Cerebellar cortex (tissue), 1 donor: ENCODE results near the gene SLC25A42.
"Not testable (repeated sequence)": the region's sequence is repeated elsewhere in the genome, so short reads cannot be mapped to it uniquely, and the experiment has no call there.

Experiments
- DNase-seq: peaks from one replicate; pipeline ENCODE4 v3.0.0-alpha.2; 2015; ENCODE audit warnings: low spot score

The SLC25A42 gene

DNA sequence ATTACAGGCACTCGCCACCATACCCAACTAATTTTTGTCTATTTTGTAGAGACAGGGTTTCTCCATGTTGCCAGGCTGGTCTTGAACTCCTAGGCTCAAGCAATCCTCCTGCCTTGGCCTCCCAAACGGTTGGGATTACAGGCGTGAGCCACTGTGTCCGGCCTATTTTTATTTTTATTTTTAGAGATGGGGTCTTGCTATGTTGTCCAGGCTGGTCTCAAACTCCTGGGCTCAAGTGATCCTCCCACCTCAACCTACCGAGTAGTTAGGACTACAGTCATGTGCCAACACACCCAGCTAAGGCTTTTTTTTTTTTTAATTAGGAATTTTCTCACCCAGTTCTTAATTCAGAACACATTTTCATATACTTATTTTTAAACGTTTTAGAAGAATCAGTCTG is 71.9 kb downstream of the SLC25A42 start:
- not testable (repeated sequence) for DNase-seq

DNA sequence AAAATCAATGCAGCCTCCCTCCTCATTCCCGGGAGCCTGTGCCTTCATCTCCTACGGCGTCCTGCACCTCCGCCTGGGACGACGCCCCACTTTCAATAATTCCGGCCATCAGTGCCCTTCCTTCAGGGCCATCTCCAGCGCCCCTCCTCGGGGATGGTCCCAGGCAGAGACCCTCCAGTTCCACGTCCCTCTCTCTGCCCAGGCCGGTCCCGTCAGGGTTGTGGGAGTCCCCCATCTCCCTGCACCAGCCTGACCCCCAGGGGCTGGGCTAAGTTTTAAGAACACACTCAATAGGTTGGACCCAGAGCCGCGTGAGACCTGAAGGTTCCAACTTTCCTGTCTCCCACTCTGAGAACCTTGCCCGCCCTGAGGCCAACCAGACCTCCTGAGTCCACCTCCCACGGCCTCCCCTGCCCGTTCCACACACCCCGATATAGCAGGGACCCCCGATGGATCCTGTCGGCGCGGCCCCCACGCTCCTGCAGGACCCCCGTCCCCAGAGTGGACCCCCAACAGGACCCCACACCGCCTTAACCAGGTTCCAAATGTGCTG is 73.8 kb downstream of the SLC25A42 start:
- DNase-seq = no peak

DNA sequence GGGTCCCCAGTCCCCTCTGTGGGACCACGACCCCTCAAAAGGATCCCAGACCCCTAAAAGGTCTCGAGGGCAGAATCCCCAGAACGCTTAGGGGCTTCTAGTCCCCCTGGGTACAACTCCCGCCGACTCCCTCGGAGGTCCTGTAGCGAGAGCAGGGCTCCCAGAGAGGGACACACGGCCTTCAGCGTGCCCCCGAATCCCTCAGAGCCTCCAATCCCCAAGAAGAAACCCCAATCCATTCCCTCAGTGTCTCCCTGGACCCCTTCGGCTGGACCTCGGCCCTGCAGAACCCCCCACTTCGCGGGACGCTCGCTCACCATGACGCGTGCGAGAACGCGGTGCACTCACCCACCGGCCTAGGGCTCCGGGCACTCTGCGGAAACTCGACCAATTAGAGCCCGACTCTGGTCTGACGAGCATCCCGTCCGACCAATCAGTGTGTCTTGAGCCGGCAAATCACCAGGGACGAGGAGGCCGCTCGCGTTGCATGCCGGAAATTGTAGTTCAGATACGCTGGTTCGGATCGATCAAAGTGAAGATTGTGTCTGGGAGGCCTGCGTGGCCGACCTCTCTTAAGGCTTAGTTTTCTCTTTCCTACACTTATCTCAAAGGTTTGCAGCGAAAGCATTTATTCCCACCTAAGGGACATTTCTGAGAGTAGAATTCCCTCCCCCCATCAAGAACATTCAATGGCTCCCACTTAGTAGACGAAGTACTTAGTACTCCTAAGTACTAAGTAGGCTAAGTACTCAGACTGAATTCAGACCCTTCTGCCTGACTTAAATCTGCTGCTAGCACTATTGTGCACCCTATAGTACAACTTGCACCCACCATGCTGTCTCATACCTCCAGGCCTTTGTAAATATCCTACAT is 74.6 kb downstream of the SLC25A42 start, which contains the start of gene TMEM161A:
Gene TMEM161A (minus strand): TSS at position 370 of the 873 bp plus-strand sequence. CDS start 50 bp downstream, at position 320.
- DNase-seq = peak; percentile 98

DNA sequence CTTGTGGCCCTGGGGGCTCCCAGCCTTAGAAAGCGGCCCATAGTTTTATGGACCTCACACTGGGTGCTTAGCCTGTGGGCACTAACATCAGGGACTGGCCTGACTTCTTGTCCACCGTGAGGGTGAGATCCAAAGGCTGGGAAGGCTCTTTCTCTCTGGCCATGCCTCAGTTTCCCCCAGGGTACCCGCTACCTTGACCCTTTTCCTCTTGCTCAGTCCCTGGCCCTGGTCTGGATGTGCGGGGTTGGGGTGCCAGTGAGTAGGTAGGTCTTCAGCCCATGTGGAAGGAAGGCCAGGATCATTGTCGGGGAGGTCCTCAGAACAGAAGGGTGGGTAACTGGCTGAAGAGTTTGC is 76.1 kb downstream of the SLC25A42 start:
- DNase-seq = no peak

DNA sequence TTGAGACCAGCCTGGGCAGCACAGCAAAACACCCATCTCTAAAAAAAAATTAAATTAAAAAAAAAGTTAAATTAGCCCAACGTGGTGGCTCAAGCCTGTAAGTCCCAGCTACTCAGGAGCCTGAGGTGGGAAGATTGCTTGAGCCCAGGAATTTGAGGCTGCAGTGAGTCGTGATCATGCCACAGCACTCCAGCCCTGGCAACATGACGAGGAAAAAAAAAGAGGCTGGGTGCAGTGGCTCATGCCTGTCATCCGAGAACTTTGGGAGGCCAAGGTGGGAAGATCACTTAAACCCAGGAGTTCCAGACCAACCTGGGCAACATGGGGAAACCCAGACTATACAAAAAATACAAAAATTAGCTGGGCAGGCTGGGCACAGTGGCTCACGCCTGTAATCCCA is 76.7 kb downstream of the SLC25A42 start:
- no peak for DNase-seq

DNA sequence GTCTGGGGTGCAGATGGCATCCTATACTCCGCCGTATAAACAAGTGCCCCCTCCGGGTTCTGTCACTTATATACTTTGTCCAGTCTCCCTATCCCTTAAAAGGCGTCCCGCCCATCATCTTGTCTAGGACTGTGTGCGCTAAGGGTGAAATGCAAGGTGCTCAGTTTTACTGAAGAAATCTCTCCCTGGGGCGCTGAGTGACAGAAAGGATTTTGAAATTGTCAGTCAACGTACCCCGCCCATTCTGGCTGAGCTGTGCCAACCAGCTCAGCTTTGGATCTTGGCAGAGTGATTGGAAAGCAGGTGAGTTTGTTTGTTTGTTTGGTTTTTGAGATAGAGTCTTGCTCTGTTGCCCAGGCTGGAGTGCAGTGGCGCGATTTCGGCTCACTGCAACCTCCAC is 78.6 kb downstream of the SLC25A42 start:
- DNase-seq = no peak

DNA sequence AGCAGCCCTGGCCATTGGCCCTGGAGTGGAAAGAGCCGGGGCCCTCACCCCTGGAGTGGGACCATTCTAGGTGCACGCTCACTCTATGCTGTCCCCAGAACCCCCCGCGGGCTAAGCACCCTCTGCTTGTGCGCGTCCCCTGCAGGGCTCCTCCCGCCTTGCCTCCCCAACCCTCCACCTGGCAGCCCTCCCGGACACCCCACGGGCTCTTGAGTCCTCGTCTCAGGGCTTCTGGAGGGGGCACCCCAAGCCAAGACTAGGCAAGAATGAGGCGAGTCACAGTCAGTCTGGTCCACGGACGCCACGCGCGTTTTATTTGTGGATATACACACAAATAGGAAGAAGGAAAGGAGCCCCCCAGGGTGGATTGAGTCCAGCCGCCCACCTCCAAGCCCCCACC is 81.5 kb downstream of the SLC25A42 start:
- DNase-seq = no peak

DNA sequence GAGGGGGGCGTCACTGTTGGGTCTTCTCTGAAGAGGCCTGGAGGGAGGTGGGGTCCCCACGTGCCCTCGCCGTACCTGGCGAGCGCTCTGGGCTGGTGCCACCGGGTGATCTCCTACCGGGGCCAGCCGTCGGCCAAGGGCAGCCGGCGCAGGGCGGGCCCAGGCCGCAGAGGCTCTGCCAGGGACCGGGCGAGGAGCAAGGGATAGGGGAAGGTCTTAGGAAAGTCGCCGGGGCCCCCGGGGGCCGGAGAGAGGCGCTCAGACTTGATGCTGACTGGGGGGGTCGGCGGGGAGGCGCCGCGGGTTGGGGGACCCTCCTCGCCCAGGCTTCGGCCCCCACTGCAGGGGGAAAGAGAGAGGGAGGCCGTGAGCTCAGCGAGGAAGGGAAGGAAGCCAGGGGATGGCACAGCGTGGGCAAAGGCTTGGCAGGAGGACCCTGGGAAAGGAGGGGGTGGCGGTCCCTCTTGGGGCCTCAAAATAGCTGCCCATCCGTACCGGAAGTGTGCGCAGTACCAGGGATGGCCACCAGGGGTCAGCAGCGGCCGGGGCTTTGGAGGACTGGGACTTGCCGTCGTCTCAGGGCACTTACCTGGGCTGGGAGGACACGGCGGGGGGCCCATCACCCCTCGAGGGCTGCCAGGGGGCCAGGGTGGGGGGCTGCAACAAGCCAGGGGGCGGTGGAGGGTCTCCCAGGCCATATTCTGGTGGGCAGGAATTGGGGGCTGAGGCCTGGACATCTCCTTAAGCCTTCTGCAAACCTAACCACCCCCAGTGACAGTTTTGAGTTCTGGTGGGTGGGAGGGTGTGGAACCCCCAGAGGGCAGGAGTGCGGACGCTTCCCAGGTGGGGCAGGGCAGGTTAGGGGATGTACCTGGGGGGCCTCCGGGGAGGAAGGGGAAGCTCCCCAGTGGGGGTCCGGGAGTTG is 82.2 kb downstream of the SLC25A42 start:
- DNase-seq = peak; percentile 64

DNA sequence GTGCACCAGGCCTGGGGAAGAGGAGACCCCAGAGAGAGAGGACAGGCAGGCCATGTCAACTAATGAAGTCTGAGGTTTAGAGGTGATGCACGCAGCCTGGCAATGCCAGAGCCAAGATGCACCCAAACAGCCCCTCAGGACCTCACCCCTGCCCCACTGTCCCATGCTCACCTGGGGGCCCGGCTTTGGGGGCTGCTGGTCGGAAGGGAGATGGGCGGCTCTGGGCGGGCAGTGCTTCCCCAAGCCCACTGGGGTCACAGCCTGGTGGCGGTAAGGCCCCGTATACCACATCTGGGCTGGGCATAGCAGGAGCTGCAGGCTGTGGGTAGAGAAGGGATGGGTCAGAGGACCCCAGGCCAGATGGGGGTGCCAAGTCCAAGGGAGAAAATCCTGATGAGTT is 83.1 kb downstream of the SLC25A42 start:
- DNase-seq = no peak

DNA sequence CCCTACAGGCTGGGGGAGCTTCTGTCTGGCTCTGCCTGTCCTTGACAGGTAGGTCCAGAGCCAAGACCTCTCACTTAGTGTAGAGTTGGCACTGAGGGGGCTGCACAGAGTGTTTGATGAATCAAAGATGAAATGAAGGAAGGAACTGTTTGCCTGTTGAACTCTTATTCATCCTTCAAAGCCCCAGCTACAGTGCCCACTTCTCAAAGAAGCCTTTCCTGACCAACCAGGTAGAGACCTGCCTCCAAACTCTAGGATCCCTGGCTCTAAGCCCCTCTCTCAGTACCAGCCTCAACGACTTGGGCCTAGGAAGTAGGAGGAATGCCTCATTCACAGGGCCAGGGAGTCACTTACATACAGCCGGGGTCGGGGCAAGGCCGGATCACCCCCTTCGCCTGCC is 83.5 kb downstream of the SLC25A42 start:
- DNase-seq = no peak

DNA sequence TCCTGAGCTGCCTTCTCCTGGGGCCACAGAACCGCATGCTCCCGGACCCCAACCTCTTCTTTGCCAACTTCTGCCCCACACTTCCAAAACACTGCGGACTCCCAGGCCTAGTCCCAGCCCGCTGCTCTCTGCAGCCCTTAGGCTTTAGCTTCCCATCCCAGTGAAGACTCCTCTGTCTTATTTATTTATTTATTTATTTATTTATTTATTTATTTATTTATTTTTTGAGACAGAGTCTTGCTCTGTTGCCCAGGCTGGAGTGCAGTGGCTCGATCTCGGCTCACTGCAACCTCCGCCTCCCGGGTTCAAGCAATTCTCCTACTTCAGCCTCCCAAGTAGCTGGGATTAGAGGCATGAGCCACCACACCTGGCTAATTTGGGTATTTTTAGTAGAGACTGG is 84.7 kb downstream of the SLC25A42 start:
- DNase-seq = not testable (repeated sequence)

DNA sequence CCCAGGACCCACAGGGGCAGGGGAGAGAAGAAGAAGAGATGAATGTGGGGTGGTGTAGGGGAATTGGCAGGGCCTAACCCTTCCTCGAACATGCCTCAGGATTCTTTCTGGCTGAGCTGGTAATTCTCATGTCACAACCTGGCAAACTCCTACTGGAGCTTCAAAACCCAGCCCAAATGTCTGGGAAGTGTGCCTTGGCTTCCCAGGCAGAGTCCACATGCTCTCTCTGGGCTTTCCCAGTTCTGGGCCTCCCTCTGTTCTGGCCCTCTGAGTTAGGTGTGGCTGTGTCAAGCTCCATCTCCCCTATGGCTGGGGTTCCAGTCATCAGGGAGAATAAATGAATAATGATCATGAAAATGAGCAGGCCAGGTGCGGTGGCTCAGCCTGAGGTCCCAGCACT is 85.6 kb downstream of the SLC25A42 start:
- no peak for DNase-seq

DNA sequence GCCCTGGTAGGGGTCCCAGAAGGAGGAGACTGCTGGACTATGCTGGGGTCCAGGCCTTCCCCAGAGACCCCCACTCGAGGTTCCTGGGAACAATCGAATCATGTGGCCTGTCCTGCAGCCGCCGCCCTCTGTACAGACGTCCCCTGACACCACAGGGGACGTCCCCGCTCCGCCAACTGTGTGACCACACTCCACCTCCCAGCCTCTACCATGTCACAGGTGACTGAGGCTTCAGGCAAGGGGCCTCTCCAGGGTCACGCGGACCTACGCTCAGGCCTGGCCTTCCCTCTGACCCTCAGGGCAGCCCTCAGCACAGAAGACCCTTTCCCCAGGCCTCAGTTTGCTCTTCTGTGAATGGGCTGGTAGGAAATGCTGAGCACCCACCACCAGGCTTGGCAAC is 87.6 kb downstream of the SLC25A42 start:
- no peak for DNase-seq

DNA sequence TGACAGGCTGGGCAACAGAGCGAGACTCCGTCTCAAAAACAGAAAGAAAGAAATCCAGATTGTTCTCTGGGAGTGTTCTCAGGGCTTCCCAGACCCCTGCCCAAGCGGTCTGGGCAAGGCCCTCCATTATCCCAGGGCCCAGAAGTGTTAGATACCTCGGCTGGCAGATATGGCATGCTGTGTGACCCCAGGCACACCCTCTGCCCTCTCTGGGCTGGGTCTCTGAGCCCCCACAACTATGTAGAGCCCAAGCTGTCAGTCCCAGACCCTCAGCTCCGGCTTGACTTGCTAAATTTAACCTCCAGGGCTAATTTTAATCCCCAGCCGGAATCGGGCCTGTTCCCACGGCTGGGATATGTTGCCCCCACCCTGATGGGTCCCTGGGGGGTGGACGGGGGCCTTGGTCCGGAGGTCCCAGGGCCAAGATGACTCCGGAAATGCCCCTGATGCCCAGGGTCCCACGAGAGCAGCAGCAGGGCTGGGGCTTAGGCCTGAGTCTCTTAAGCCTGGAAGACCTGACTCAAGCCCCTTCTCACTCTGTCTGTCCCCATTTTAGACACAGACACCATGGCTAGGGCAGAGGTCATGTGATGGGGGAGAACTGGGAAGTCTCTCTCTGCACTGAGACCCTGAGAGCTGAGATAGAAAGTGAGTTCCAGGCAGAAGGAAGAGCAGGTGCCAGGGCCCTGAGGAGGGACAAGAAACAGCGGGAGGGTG is 89.0 kb downstream of the SLC25A42 start:
- no peak for DNase-seq

DNA sequence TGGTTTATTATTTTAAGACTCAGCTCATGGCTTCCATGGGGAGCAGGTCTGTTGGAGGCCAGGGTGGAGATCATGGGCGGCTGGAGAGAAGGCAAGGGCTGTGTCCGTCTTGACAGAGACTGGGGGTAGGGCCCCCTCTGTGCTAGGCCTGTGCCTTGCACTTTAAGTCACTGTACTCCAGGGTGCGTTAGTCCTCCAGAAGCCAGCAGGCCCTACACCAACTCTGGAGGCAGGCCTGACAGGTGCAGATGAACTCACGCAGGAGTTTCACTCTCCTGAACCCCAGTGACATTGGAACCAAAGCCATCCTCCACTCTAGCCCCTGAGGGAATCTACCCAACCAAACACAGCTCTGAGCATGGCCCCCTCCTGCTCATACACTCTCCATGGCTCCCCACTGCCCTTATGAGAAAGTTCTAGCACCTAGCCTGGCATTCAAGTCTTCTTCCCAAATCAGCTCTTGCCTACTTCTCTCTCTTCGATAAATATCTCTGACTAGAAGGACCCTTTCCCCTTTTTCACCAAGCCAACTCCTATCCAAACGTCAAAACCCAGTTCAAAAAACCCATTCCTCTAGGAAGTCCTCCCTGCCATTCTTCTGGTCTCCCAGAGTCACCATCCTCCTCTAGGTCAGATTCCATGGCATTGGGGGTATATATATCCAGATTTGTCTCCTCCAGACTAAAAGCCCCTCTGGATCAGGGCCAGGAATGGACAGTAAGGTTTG is 91.1 kb downstream of the SLC25A42 start:
- DNase-seq = no peak

DNA sequence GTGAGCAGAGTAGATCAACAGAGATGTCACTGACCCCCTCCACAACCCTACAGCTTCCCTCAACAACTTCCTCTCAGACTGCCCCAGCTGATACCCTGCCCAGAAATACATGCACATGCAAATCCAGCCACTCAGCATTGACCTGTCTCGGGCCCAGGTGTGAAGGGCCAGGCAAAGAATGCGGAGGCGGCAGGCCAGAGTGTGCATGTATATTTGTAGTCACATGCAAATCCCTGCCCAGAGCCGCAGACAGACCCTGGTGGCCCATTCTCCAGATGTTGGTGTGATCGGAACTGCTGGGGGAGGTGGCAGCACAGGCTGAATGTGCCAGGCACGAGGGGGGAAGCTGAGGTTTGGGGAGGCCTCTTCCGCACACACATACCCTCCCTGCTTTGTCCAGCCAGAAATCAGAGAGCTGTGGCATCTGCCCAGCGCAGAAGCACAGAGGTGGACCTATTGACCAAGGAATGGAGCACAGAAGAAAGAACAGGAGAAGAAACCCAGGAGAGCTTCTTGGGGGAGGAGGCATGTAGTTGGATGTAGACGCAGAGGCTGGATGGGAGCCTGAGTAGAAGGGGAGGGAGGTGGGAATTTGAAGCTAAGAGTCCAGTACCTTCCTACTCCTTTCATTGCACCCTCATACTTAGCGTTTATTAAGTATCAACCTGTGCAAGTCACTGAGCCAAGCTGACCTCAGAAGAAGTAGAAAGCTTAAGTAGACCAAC is 91.9 kb downstream of the SLC25A42 start:
- DNase-seq = no peak

DNA sequence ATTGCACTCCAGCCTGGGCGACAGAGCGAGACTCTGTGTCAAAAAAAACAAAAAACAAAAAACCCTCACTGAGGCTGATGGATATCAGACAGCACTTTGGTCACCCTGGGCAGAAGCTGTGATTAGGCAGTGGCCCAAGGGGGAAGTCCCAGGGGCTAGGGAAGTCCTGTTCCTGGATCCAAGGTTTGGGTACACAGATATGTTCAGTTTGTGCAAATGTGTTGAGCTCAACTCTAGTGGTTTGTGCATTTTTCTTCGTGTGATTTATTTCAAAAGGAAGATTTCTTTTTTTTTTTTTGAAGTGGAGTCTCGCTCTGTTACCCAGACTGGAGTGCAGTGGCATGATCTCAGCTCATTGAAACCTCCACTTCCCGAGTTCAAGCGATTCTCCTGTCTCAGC is 94.0 kb downstream of the SLC25A42 start:
- DNase-seq = no peak

DNA sequence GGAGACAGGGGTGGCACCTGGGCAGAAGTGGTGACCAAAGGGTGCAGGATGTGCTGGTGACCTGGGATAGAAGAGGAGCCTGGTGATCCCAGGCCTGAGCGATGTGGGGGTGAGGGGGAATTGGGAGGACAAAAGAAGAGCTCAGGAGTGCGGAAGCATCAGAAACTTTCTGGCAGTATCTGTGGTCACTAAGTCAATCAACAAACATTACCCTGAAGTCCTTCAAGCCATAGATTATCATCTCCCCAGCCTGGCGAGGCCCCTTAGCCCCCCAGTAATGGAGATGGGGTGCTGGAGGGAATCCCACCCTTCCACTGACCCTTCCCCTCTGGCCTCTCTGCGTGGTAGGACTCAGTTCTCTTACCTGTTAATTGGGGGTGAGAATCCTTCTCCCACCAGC is 95.7 kb downstream of the SLC25A42 start:
- DNase-seq = no peak

DNA sequence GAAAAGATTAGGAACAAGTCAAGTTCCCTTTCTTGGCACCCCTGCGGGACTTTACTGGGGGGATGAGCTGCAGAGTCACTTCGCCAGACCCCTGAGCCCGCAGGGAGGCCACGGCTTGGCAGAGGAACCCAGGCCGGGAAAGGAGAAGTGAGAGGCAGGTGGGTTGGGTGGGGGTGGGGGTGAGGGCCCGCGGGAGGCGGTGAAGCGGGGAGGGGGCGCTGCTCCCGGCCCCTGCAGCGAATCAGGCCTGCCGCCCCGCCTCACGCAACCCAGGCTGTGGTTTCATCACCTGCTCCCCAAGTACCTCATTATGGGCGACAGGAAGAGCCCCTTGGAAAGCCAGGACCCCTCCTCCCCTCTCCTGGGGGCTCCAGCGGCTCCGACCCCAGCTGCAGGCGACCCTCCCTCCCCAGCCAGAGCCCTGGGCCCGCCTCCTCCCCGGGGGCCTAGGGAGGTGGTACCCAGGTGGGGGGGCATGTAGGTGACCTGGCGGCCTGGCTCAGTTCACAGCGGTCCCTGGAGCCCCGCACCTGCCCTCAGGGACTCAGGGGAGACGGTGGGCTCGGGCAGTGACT is 96.8 kb downstream of the SLC25A42 start:
- no peak for DNase-seq

DNA sequence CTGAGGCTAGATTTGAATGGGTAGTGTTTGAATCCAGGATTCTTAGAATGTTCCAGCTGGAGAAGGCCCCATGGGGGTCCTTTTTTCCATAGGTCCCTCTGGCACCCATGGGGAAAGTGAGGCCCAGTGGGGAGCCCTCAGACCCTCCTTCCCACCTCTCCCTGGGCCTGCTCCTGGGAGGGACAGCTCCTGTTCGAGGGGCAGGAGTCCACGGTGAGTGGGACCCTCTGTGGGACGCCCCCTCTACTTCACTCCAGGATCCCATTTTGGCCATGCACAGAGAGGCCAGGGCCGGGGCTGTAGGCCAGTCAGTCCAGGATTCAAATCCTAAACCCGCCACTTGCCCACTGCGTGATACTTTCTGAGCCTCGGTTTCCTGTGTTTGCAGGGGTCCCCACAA is 98.7 kb downstream of the SLC25A42 start:
- DNase-seq = no peak
